Stimulated activated CD4-positive, alpha-beta T cell treated with anti-CD3 and anti-CD28 coated beads, Interleukin-1b, Interleukin-23, amount 100 ng/mL, for 24 hours (primary cell): ENCODE measurements around the gene RBMXL3.
"Not testable (repeated sequence)": the region's sequence is repeated elsewhere in the genome, so short reads cannot be mapped to it uniquely, and the experiment has no call there.

ENCODE experiments used
- DNase-seq, 4 experiments: peaks; one replicate each; pipeline ENCODE4 v3.0.0-alpha.2; 2020; ENCODE audit warnings: low read depth in 4 of 4, low spot score in 1 of 4

The RBMXL3 gene

GRCh38 chrX:115189110-115189509 is at the start of gene RBMXL3:
Gene RBMXL3 (plus strand): TSS chrX:115189410. CDS start chrX:115189442, 32 bp downstream.
- DNase-seq: no peak

DNA sequence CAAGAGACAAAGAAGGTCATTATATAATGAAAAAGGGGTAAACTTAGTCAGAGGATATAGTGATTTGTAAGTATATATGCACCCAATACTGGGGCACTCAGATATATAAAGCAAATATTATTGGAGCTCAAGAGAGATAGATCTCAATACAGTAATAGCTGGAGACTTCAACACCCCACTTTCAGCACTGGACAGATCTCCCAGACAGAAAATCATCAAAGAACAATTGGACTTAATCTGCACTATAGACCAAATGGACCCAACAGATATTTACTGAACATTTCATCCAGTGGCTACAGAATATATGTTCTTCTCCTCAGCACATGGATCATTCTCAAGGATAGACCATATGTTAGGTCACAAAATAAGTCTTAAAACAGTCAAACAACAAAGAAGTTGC is 47.2 kb upstream of the RBMXL3 start:
- DNase-seq: no peak

GRCh38 chrX:115147220-115147619 is 42.0 kb upstream of the RBMXL3 start:
- no peak for DNase-seq

- no peak for DNase-seq
Observed at GRCh38 chrX:115173181-115173580, 16.0 kb upstream of the RBMXL3 start.

- no peak for DNase-seq
Observed at GRCh38 chrX:115174548-115174947, 14.7 kb upstream of the RBMXL3 start.

GRCh38 chrX:115177932-115178331 is 11.3 kb upstream of the RBMXL3 start:
- DNase-seq: no peak

DNA sequence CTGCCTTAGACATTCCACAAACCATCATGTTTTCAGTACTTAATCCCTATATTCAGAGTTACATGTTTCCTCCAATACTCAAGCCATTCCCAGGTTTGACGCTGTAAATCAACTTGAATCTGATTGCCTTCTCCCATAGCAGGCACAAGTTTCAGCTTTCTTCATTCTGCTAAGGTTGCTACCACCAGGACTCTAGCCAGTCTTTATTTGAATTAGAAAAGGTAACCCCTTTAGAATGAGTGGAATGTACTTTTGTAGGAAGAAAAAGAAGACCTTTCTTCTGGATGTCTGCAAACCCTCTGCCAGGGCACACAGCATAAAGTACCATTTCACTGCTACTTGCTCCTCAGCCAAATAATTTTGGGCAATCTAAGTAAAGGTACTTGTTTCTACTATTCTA is 10.7 kb upstream of the RBMXL3 start:
- DNase-seq: no peak

- no peak for DNase-seq
Observed at GRCh38 chrX:115183980-115184379, 5.2 kb upstream of the RBMXL3 start.

- DNase-seq: no peak
Observed at GRCh38 chrX:115189646-115190635, 731 bp downstream of the RBMXL3 start.

DNA sequence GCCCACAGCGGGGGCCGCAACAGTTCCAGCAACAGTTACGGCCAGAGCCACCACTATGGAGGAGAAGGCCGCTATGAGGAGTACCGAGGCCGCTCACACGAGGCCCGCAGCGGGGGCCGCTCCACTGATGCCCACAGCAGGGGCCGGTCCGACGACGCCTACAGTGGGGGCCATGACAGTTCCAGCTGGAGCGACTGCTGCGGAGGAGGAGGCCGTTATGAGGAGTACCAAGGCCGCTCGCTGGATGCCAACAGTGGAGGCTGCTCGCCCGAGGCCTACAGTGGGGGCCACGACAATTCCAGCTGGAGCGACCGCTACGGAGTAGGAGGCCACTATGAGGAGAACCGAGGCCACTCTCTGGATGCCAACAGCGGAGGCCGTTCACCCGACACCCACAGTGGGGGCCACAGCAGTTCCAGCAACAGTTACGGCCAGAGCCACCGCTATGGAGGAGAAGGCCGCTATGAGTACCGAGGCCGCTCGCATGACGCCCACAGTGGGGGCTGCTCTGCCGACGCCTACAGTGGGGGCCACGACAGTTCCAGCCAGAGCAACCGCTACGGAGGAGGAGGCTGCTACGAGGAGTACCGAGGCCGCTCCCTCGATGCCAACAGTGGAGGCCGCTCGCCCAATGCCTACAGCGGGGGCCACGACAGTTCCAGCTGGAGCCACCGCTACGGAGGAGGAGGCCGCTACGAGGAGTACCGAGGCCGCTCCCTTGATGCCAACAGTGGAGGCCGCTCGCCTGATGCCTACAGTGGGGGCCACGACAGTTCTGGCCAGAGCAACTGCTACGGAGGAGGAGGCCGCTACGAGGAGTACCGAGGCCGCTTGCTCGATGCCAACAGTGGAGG is 1.7 kb downstream of the RBMXL3 start:
- no peak for DNase-seq

GRCh38 chrX:115191490-115192243 is 2.5 kb downstream of the RBMXL3 start:
- DNase-seq: no peak

GRCh38 chrX:115192244-115192700 is 3.1 kb downstream of the RBMXL3 start:
- DNase-seq: no peak

- DNase-seq: no peak
Observed at GRCh38 chrX:115204040-115204439, 14.8 kb downstream of the RBMXL3 start.

- DNase-seq: not testable (repeated sequence)
Observed at GRCh38 chrX:115209547-115209946, 20.3 kb downstream of the RBMXL3 start.

- DNase-seq: no peak
Observed at GRCh38 chrX:115214151-115214550, 24.9 kb downstream of the RBMXL3 start.

- no peak for DNase-seq
Observed at GRCh38 chrX:115214605-115215004, 25.4 kb downstream of the RBMXL3 start.

GRCh38 chrX:115217346-115217745 is 28.1 kb downstream of the RBMXL3 start:
- not testable (repeated sequence) for DNase-seq

DNA sequence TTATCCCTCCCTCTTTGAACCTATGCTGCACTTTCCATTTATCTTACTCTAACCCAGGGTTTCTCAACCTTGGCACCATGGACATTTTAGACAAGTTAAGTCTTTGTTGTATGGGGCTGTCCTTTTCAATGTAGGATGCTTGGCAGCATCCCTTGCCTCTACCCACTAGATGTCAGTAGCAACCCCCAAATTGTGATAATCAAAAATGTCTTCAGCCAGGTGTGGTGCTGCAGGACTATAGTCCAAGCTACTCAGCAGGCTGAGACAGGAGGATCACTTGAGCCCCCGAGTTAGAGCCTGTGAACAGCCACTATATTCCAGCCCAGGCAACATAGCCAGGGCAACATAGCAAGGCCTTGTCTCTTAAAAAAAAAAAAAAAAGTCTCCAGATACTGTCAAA is 37.7 kb downstream of the RBMXL3 start:
- no peak for DNase-seq

GRCh38 chrX:115229337-115230003 is 40.3 kb downstream of the RBMXL3 start:
- DNase-seq: no peak

DNA sequence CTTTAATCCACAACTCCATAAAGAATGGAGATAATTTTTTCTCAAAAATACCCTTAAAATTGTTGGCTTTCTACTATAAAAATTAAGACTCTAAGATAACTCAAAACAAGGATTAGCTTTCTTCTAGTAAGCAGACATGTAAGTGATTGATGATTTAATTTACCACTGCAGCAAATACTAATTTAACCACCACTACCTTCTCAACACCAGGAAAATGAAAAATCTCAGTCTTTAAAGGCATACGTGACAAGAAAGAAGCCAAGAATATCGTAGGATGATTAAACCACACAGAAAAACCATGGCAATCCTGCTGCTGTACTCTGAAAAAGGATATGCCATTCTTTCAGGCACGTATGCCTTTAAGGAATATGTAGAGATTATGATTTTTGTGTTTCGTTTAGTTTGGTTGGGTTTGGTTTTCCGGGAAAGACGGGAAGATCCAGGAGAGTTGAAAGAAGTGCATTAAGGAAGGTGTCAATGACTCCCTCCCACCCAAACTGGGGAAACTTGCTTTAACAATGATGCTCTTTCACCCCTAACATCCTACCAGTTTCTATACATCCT is 43.8 kb downstream of the RBMXL3 start:
- no peak for DNase-seq
